GM19395 (cell line): ENCODE data around the gene CD80.

Source experiments
- ATAC-seq: cut with Tn5 transposase; IDR thresholded peaks from one replicate; pipeline ENCODE4 v1.9.1; 2021; ENCODE audit warnings: mild to moderate bottlenecking, moderate library complexity; ENCODE audit not compliant: unreplicated experiment

The CD80 gene

GRCh38 chr3:119500265-119500664 is 59.1 kb downstream of the CD80 start:
- ATAC-seq: no peak

GRCh38 chr3:119498186-119499011 is 61.0 kb downstream of the CD80 start, which contains the start of gene TIMMDC1:
TSS of gene TIMMDC1 (plus strand) at chr3:119498547. CDS start at chr3:119498734, 187 bp downstream.
- peak; percentile 97 for ATAC-seq

GRCh38 chr3:119497820-119498185 is 61.6 kb downstream of the CD80 start:
- ATAC-seq: peak; percentile 40

- no peak for ATAC-seq
Measured at GRCh38 chr3:119494597-119494996, 64.8 kb downstream of the CD80 start.

GRCh38 chr3:119492810-119493209 is 66.6 kb downstream of the CD80 start:
- ATAC-seq: no peak

- ATAC-seq: no peak
Measured at GRCh38 chr3:119492128-119492527, 67.3 kb downstream of the CD80 start.

- ATAC-seq: no peak
Measured at GRCh38 chr3:119490153-119490552, 69.3 kb downstream of the CD80 start.

- no peak for ATAC-seq
Measured at GRCh38 chr3:119485563-119485962, 73.9 kb downstream of the CD80 start.

- no peak for ATAC-seq
Measured at GRCh38 chr3:119483101-119483500, 76.3 kb downstream of the CD80 start.

- ATAC-seq: no peak
Measured at GRCh38 chr3:119481079-119481478, 78.3 kb downstream of the CD80 start.
